Measurements from ENCODE around the gene SYNJ2. TPM values are rescaled to one million over a fixed set of nuclear protein-coding genes. Genes with fewer than 3 reads are reported as not detected.
A peak's percentile ranks its signal among the peaks of the same experiment; 100 is the strongest.

SYNJ2 gene
- polyA plus RNA-seq, 2 of the 4 experiments (the other 2 are of a cell fraction), result 22.3 to 26.5 TPM

DNA sequence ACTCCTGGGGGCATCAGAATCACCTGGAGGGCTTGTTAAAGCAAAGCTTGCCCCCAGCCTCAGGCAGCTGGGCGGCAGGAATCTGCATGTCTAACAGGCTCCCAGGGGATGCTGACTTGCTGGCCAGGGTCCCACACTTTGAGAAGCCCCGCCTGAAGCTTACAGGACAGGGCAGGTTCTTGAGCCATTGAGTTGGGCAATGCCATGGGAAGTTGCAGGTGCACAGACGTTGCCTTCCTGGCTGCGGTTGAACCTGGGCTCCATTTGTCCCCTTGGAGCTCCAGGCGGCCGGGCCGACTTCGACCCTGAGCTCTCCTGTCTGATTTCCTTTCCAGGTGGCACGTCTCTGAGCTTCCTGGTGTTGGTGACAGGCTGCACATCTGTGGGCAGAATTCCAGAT lies 46.8 kb downstream of the SYNJ2 start:
- no peak for ATAC-seq
- Histone ChIP-seq H3K4me1 (peaks cover 83% of the 10 kb centered on the region), H3K27ac (peak overlapping the region; percentile 87 to 94), H3K4me2 (peak overlapping the region; percentile 62), H3K4me3 (no peak overlapping the region), H3K9me3 (no peaks in the 10 kb centered on the region)
- TF ChIP-seq POLR2A (IDR thresholded peaks at IDR 0.05; ENCODE audit: low read length) (no peak), ZC3H11A (IDR thresholded peaks at IDR 0.05) (no peak), JUN (IDR thresholded peaks at IDR 0.05) (no peak), RFX5 (IDR thresholded peaks at IDR 0.05) (no peak), MYC (IDR thresholded peaks at IDR 0.05; ENCODE audit: borderline replicate concordance, low read length) (no peak), ZSCAN20 (CRISPR knock-in tag; IDR thresholded peaks at IDR 0.05) (no peak), NFE2L2 (conservative IDR thresholded peaks at IDR 0.05; ENCODE audit: low read length) (no peak), JUNB (IDR thresholded peaks at IDR 0.05) (no peak), MAZ (IDR thresholded peaks at IDR 0.05; ENCODE audit: borderline replicate concordance, low read depth, low read length) (no peak), FOXS1 (CRISPR knock-in tag; IDR thresholded peaks at IDR 0.05) (no peak), EHMT2 (IDR thresholded peaks at IDR 0.05; ENCODE audit: low read depth) (no peak), EHF (CRISPR knock-in tag; IDR thresholded peaks at IDR 0.05) (no peak), KDM5A (IDR thresholded peaks at IDR 0.05) (no peak), SREBF2 (IDR thresholded peaks at IDR 0.05) (no peak), FOSB (CRISPR knock-in tag; IDR thresholded peaks at IDR 0.05) (no peak), EP300 (IDR thresholded peaks at IDR 0.05) (no peak)
- TF ChIP-seq, protein P1, sequence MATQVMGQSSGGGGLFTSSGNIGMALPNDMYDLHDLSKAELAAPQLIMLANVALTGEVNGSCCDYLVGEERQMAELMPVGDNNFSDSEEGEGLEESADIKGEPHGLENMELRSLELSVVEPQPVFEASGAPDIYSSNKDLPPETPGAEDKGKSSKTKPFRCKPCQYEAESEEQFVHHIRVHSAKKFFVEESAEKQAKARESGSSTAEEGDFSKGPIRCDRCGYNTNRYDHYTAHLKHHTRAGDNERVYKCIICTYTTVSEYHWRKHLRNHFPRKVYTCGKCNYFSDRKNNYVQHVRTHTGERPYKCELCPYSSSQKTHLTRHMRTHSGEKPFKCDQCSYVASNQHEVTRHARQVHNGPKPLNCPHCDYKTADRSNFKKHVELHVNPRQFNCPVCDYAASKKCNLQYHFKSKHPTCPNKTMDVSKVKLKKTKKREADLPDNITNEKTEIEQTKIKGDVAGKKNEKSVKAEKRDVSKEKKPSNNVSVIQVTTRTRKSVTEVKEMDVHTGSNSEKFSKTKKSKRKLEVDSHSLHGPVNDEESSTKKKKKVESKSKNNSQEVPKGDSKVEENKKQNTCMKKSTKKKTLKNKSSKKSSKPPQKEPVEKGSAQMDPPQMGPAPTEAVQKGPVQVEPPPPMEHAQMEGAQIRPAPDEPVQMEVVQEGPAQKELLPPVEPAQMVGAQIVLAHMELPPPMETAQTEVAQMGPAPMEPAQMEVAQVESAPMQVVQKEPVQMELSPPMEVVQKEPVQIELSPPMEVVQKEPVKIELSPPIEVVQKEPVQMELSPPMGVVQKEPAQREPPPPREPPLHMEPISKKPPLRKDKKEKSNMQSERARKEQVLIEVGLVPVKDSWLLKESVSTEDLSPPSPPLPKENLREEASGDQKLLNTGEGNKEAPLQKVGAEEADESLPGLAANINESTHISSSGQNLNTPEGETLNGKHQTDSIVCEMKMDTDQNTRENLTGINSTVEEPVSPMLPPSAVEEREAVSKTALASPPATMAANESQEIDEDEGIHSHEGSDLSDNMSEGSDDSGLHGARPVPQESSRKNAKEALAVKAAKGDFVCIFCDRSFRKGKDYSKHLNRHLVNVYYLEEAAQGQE (IDR thresholded peaks at IDR 0.05), result no peak
- TF ChIP-seq, protein P2, sequence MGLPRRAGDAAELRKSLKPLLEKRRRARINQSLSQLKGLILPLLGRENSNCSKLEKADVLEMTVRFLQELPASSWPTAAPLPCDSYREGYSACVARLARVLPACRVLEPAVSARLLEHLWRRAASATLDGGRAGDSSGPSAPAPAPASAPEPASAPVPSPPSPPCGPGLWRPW (IDR thresholded peaks at IDR 0.05), result no peak
- FAIRE-seq, result no peak
- POLR2A ChIA-PET, result no interaction called here
- CTCF ChIA-PET, result interaction anchor here (0.8 to 6.5 kb wide), 5 partner anchors 18 to 44 kb away, joined by 3 to 54 read pairs (median 15); no protein-coding TSS in a partner anchor
- 77% methylated on average over 9 of the region's 9 CpGs for WGBS (ENCODE audit: missing lambda C conversion rate)
- DNase-seq (ENCODE audit: low read depth in 1 of 2, low spot score in 1 of 2), result no peak

DNA sequence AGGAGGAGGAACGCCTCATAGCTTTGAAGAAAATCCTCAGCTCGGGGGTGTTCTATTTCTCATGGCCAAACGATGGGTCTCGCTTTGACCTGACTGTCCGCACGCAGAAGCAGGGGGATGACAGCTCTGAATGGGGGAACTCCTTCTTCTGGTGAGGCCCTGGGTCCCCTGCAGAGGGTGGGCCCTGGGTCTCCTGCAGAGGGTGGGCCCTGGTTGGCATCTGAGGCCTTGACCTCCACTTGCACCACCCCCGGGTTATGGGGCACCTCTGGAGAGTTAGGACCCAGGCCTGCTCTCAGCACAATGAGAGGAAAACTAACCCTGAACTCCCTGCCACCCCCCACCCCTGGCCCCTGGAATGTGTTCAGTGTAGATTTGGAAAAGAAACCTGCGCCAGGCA lies 47.2 kb downstream of the SYNJ2 start:
- Histone ChIP-seq H3K9me3 (no peaks in the 10 kb centered on the region), H3K4me2 (peak overlapping the region; percentile 62; the same call in 2 of the 3 replicates), H3K4me1 (peaks cover 83% of the 10 kb centered on the region), H3K27ac (peak overlapping the region; percentile 87 to 94), H3K4me3 (no peak overlapping the region)
- WGBS (ENCODE audit: missing lambda C conversion rate), result 88% methylated on average over 5 of the region's 8 CpGs
- no peak for TF ChIP-seq GATA3 (IDR thresholded peaks at IDR 0.05; ENCODE audit: borderline replicate concordance)
- no peak for TF ChIP-seq SREBF2 (IDR thresholded peaks at IDR 0.05)
- TF ChIP-seq FOXS1 (CRISPR knock-in tag; IDR thresholded peaks at IDR 0.05), result no peak
- no peak for TF ChIP-seq NFE2L2 (conservative IDR thresholded peaks at IDR 0.05; ENCODE audit: low read length)
- TF ChIP-seq TP53 (CRISPR knock-in tag; IDR thresholded peaks at IDR 0.05), result no peak
- TF ChIP-seq CBX8 (IDR thresholded peaks at IDR 0.05), result no peak
- no peak for TF ChIP-seq MAZ (IDR thresholded peaks at IDR 0.05; ENCODE audit: borderline replicate concordance, low read depth, low read length)
- no peak for TF ChIP-seq JUN (IDR thresholded peaks at IDR 0.05)
- TF ChIP-seq, protein P3, sequence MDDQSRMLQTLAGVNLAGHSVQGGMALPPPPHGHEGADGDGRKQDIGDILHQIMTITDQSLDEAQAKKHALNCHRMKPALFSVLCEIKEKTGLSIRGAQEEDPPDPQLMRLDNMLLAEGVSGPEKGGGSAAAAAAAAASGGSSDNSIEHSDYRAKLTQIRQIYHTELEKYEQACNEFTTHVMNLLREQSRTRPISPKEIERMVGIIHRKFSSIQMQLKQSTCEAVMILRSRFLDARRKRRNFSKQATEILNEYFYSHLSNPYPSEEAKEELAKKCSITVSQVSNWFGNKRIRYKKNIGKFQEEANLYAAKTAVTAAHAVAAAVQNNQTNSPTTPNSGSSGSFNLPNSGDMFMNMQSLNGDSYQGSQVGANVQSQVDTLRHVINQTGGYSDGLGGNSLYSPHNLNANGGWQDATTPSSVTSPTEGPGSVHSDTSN (IDR thresholded peaks at IDR 0.05), result no peak
- TF ChIP-seq EHF (CRISPR knock-in tag; IDR thresholded peaks at IDR 0.05), result no peak
- no peak for TF ChIP-seq EHMT2 (IDR thresholded peaks at IDR 0.05; ENCODE audit: low read depth)
- TF ChIP-seq FOSB (CRISPR knock-in tag; IDR thresholded peaks at IDR 0.05), result no peak
- no peak for TF ChIP-seq ZSCAN20 (CRISPR knock-in tag; IDR thresholded peaks at IDR 0.05)
- TF ChIP-seq, protein P4, sequence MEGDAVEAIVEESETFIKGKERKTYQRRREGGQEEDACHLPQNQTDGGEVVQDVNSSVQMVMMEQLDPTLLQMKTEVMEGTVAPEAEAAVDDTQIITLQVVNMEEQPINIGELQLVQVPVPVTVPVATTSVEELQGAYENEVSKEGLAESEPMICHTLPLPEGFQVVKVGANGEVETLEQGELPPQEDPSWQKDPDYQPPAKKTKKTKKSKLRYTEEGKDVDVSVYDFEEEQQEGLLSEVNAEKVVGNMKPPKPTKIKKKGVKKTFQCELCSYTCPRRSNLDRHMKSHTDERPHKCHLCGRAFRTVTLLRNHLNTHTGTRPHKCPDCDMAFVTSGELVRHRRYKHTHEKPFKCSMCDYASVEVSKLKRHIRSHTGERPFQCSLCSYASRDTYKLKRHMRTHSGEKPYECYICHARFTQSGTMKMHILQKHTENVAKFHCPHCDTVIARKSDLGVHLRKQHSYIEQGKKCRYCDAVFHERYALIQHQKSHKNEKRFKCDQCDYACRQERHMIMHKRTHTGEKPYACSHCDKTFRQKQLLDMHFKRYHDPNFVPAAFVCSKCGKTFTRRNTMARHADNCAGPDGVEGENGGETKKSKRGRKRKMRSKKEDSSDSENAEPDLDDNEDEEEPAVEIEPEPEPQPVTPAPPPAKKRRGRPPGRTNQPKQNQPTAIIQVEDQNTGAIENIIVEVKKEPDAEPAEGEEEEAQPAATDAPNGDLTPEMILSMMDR (IDR thresholded peaks at IDR 0.05), result no peak
- ATAC-seq (no peak), DNase-seq (ENCODE audit: low read depth in 1 of 2, low spot score in 1 of 2) (no peak), FAIRE-seq (no peak)
- ChIA-PET CTCF (interaction anchor here (0.8 to 6.5 kb wide), 5 partner anchors 17 to 45 kb away, joined by 3 to 54 read pairs (median 15); no protein-coding TSS in a partner anchor), POLR2A (no interaction called here)
